Stimulated activated CD8-positive, alpha-beta memory T cell treated with anti-CD3 and anti-CD28 coated beads, Interleukin-2, amount 100 ng/mL, for 1 hour (primary cell): ENCODE results near the gene ZNF37A.
"Not testable (repeated sequence)": the region's sequence is repeated elsewhere in the genome, so short reads cannot be mapped to it uniquely, and the experiment has no call there.

Source experiments
- DNase-seq, 2 donors: peaks; one replicate each; pipeline ENCODE4 v3.0.0-alpha.2; 2020; ENCODE audit warnings: low read depth in 2 of 2

Gene ZNF37A

DNA sequence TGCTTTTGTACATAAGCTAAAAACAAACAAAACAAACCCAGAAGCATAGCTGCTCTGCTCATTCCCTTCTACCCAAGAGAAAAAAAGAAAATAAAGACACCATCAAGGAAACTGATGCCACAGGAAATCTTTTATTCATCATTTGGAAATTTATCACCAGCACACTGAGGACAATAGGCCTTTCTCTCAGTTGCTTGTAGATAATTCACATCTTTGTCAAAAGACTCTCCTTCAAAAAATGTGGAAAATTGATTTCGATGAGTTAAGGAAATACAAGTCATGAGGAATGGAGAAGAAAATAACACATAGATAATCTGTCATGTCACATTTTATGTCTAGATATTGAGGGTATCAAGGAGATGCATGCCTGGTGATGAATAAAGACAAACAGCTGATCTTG is 53.5 kb downstream of the ZNF37A start:
- DNase-seq, result no peak

DNA sequence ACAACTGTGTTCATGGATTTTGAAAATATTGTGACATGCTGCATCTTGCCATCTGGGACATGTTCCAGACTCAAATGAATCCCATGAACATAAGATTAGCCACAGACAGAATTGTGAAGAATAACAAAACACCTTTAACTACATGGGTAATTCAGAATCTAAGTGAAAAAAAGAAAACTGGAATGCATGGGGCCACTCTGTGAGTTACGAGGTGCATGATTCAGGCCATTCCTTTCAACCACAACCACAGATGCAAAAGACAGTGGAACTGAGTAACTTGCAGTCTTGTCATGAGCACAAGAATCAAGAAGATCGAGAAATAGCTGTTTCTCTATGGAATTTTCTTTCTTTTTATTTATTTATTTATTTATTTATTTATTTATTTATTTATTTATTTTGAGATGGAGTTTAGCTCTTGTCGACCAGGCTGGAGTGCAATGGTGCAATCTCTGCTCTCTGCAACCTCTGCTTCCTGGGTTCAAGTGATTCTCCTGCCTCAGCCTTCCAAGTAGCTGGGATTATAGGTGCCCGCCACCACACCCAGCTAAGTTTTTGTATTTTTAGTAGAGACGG is 56.8 kb downstream of the ZNF37A start:
- not testable (repeated sequence) for DNase-seq

DNA sequence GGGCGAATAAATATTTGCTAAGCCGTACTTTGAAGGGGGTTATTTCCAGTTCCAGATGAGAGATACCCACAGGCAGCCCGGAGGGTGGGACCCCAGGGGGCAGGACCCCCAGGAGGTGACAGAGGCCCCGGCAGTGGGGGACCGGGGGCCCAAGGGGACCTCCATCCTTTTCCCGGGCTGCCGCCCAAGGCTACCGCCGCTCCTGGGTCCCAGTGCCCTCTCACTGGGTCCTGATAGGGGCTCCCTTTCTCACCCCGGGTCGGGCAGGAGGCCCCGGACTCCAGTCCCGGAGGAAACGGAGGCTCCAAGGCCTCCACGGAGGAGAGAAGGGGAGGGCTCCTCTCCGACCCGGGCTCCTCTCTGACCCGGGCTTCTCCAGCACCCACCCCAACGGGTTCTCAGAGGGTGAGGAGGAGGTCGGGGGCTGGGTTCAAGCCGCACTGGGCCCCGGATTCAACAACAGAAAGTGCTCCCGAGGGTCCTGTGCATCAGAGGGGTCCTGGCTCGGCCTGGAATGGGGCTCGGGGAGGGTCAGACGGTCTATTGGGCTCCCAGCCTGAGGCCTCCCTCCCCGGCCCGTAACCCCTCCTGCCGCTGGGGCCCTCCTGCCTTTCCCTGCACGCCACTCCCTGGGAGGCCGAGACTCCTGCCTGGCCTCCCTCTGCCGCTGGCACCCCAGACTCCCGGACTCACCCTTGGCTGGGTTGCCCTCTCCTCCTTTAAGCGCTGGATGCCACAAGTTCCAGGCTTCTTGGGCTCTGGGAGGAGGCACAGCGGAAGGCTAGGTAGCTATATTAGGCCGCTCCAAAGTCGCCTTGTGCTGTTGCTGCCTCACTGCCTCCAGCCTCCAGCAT is 62.5 kb downstream of the ZNF37A start:
- DNase-seq, result no peak

DNA sequence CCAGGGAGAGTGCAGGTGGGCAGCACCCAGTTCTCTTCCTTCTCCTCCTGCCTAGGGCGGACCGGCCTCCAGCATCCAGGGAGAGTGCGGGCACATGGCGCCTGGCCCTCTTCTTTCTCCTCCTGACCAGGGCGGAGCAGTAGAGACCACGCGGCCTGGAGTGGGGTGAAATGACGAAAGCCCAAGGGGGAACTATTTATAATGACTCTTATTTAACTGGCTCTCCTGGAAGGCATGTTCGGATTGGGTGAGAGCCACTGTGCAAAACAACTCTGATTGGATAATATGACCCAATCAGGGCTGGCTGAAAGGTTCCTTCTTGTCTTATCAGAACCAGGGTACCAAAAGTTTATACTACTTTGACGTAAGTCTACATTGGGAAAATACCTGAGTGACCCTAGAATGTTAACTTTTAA is 63.1 kb downstream of the ZNF37A start:
- DNase-seq, result no peak

DNA sequence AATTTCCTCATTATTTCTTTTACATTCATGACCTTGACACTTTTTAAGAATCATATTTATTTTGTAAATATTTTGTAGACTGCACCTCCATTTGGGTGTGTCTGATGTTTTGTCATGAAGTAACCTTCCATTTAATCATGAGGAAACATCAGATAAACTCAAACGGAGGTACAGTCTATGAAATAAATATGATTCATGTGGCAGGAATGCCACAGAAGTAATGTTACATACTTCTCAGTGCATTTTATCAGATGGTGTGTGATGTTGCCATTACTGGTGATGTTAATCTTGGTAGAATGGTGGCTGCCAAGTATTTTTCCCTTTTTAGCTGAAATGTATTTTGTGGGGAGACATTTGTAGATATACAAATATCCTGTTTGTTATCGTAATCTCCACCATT is 64.9 kb downstream of the ZNF37A start:
- DNase-seq, result no peak

DNA sequence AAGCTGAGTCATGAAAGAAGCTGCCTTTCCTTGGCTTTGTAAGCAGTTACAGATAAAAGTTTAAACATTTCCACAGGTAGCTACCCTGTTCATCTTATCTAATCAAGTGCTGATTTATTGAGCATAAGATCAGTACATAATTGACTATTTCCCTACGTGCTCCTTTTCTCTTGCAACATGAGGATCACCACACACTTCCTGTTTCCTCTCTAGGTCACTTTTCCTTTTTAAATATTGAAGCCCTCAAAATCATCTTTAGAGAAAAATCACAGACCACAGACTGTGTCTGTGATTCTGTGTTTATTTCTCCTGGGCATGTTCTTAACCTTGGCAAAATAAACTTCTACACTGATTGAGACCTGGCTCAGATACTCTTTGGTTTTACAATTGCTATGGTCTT is 69.5 kb downstream of the ZNF37A start:
- DNase-seq, result no peak

DNA sequence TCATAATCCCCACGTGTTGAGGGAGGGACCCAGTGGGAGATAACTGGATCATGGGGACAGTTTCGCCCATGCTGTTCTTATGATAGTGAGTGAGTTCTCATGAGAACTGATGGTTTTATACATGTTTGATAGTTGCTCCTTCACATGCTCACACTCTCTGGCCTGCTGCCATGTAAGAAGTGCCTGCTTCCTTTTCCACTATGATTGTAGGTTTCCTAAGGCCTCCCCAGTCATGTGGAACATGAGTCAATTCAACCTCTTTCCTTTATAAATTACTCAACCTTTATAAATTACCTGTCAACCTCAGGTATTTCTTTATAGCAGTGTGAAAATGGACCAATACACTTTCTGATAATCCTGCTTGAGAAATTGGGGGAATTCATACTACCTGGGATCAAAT is 80.2 kb downstream of the ZNF37A start:
- DNase-seq, result no peak

DNA sequence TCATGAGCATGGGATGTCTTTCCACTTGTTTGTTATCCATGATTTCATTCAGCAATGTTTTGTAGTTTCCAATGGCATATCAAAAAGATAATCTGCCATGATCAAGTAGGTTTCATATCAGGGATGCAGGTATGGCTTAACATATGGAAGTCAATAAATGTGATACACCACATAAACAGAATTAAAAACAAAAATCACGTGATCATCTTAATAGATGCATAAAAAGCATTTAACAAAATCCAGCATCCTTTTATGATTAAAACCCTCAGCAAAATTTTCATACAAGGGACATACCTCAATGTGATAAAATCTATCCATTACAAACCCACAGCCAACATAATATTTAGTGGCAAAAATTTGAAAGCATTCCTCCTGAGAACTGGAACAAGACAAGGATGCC is 90.3 kb downstream of the ZNF37A start:
- no peak for DNase-seq
